Endothelial cell (in vitro differentiated cells): ENCODE measurements around the gene SMARCA2. TPM values are rescaled to one million over a fixed set of nuclear protein-coding genes. Genes with fewer than 3 reads are reported as not detected.

Source experiments
- DNase-seq: peaks from one replicate; pipeline ENCODE4 v3.0.0; 2021; ENCODE audit warnings: low spot score
- H3K27ac Mint-ChIP-seq: one replicate; pipeline ENCODE4 v1.8.0; 2021; ENCODE audit warnings: mixed read lengths, inconsistent platforms; ENCODE audit not compliant: unreplicated experiment
- H3K27me3 Mint-ChIP-seq: one replicate; pipeline ENCODE4 v1.8.0; 2021; ENCODE audit warnings: mild to moderate bottlenecking, moderate library complexity, mixed read lengths, inconsistent platforms; ENCODE audit not compliant: unreplicated experiment
- H3K36me3 Mint-ChIP-seq: one replicate; pipeline ENCODE4 v1.8.0; 2021; ENCODE audit warnings: mild to moderate bottlenecking, low read depth, mixed read lengths, inconsistent platforms; ENCODE audit not compliant: unreplicated experiment
- H3K4me1 Mint-ChIP-seq: one replicate; pipeline ENCODE4 v1.8.0; 2021; ENCODE audit warnings: mild to moderate bottlenecking, mixed read lengths, inconsistent platforms; ENCODE audit not compliant: unreplicated experiment
- H3K4me3 Mint-ChIP-seq: one replicate; pipeline ENCODE4 v1.8.0; 2021; ENCODE audit warnings: mild to moderate bottlenecking, mixed read lengths, inconsistent platforms; ENCODE audit not compliant: unreplicated experiment
- H3K9me3 Mint-ChIP-seq: one replicate; pipeline ENCODE4 v1.8.0; 2021; ENCODE audit warnings: mixed read lengths, inconsistent platforms; ENCODE audit not compliant: unreplicated experiment
- total RNA-seq: library from RNA; stranded (reverse); fragmentation: NEBNext Ultra II Directional; extraction: Animal tissue kit (Norgen Biotek cat#: 25700); gene quantifications from one replicate; pipeline ENCODE4 v1.2.1, GENCODE V29; 2021; ENCODE audit not compliant: unreplicated experiment
- TF ChIP-seq, protein P1 (sequence below): fragments of 200-600 bp; sonication (generic); IDR thresholded peaks from one replicate; pipeline ENCODE4 v1.5.0; 2021; ENCODE audit warnings: antibody characterized with exemption; ENCODE audit not compliant: unreplicated experiment

The SMARCA2 gene
- total RNA-seq, 1 donor from 2014 or later: 43.7 TPM

GRCh38 chr9:2053883-2054845, 39.0 kb downstream of the SMARCA2 start:
- peaks cover 1% of the 10 kb centered on the region for H3K27me3 Mint-ChIP-seq
- H3K4me1 Mint-ChIP-seq: no peaks in the 10 kb centered on the region
- DNase-seq: no peak
- H3K4me3 Mint-ChIP-seq: no peak overlapping the region
- TF ChIP-seq, protein P1, sequence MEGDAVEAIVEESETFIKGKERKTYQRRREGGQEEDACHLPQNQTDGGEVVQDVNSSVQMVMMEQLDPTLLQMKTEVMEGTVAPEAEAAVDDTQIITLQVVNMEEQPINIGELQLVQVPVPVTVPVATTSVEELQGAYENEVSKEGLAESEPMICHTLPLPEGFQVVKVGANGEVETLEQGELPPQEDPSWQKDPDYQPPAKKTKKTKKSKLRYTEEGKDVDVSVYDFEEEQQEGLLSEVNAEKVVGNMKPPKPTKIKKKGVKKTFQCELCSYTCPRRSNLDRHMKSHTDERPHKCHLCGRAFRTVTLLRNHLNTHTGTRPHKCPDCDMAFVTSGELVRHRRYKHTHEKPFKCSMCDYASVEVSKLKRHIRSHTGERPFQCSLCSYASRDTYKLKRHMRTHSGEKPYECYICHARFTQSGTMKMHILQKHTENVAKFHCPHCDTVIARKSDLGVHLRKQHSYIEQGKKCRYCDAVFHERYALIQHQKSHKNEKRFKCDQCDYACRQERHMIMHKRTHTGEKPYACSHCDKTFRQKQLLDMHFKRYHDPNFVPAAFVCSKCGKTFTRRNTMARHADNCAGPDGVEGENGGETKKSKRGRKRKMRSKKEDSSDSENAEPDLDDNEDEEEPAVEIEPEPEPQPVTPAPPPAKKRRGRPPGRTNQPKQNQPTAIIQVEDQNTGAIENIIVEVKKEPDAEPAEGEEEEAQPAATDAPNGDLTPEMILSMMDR: no peak
- no peaks in the 10 kb centered on the region for H3K9me3 Mint-ChIP-seq
- H3K27ac Mint-ChIP-seq: no peak overlapping the region
- H3K36me3 Mint-ChIP-seq: no peaks in the 10 kb centered on the region

DNA sequence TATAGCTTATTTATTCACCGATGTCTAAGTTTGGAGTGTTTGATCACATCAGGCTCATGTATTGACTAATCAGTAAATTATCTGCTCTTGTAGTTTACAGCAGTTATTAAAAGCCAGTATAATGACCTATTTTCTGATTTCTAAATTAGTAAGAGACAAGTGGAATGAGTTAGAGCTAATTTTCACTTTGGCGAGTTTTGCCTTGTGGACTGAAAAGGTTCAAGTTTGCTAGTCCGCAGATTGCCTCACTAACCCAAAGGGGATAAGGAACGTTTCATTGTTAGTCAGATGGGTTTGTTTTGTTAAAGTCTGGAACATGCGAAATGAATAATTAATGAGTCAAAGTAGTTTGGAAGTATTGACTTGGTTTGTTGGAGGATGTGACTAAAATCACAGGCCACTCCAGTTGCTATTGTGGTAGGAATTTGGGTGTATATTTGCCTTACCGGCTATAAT, 40.1 kb downstream of the SMARCA2 start:
- Mint-ChIP-seq H3K27ac (no peak overlapping the region), H3K4me3 (no peak overlapping the region), H3K4me1 (no peaks in the 10 kb centered on the region), H3K36me3 (no peaks in the 10 kb centered on the region), H3K9me3 (no peaks in the 10 kb centered on the region), H3K27me3 (peaks cover 1% of the 10 kb centered on the region)
- TF ChIP-seq, protein P1: no peak
- DNase-seq: no peak

DNA sequence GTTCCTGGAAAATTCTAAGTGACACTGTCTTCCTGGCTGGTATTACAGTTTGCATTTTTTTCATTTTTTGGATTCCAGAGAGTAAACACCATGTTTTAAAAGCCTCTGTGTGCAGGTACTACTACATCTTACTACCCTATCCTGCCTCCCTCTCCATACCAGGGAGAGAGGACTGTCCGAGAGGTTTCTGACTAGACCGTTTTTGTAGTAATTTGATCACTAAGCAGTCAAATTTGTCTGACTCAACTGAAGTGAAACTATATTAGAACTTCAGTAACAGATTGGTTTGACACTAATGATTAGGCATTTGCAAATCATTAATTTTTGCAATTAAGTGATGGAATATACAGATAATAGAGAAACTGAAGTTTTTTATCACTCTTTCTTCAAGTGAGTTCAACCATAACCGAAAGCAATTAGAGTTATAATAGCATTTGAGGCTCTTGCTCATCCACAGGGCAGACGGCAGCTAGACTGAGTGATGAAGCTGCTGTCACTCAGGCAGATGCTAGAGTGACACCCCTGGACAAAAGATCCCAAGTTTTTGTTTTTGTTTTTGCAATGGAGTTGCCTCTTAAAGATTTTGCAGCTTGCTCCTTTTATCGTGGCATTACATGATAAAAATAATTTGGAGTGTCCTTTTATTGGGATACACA, 44.3 kb downstream of the SMARCA2 start:
- no peaks in the 10 kb centered on the region for H3K9me3 Mint-ChIP-seq
- DNase-seq: no peak
- no peak overlapping the region for H3K4me3 Mint-ChIP-seq
- no peak overlapping the region for H3K27ac Mint-ChIP-seq
- no peaks in the 10 kb centered on the region for H3K4me1 Mint-ChIP-seq
- H3K36me3 Mint-ChIP-seq: peaks cover 6% of the 10 kb centered on the region
- H3K27me3 Mint-ChIP-seq: peaks cover 1% of the 10 kb centered on the region
- TF ChIP-seq, protein P1: no peak

- no peaks in the 10 kb centered on the region for H3K4me1 Mint-ChIP-seq
- TF ChIP-seq, protein P1: no peak
These were observed 45.3 kb downstream of the SMARCA2 start for GRCh38 chr9:2060424-2060823.

GRCh38 chr9:2065704-2066103, 50.6 kb downstream of the SMARCA2 start:
- no peak overlapping the region for H3K4me3 Mint-ChIP-seq
- no peaks in the 10 kb centered on the region for H3K27me3 Mint-ChIP-seq
- no peaks in the 10 kb centered on the region for H3K4me1 Mint-ChIP-seq
- DNase-seq: no peak
- H3K36me3 Mint-ChIP-seq: peaks cover 5% of the 10 kb centered on the region
- TF ChIP-seq, protein P1: no peak
- H3K9me3 Mint-ChIP-seq: no peaks in the 10 kb centered on the region
- H3K27ac Mint-ChIP-seq: no peak overlapping the region

More at GRCh38 chr9:2060424-2060823, 45.3 kb downstream of the SMARCA2 start:
- no peak overlapping the region for H3K27ac Mint-ChIP-seq
- peaks cover 6% of the 10 kb centered on the region for H3K36me3 Mint-ChIP-seq
- H3K27me3 Mint-ChIP-seq: peaks cover 1% of the 10 kb centered on the region
- no peaks in the 10 kb centered on the region for H3K9me3 Mint-ChIP-seq
- no peak overlapping the region for H3K4me3 Mint-ChIP-seq
- no peak for DNase-seq
